ENCODE measurements around the gene LXN. TPM values are rescaled to one million over a fixed set of nuclear protein-coding genes. Genes with fewer than 3 reads are reported as not detected.
"Not testable (repeated sequence)": the region's sequence is repeated elsewhere in the genome, so short reads cannot be mapped to it uniquely, and the experiment has no call there.

Gene LXN
- total RNA-seq, 1 donor from 2014 or later: 4.9 TPM

- TF ChIP-seq CTCF (IDR thresholded peaks at IDR 0.05; ENCODE audit: insufficient read depth, low read length, poor library complexity, severe bottlenecking): no peak
- Histone ChIP-seq H3K27me3 (ENCODE audit: control insufficient read depth, insufficient read depth, low read length) (no peaks in the 10 kb centered on the region), H3K36me3 (ENCODE audit: control insufficient read depth, insufficient read depth, low read length) (no peaks in the 10 kb centered on the region), H3K4me3 (ENCODE audit: low read depth, low read length) (no peak overlapping the region)
- no peak for DNase-seq (ENCODE audit: low read depth)
Measured at GRCh38 chr3:158701420-158702065, 29.1 kb upstream of the LXN start.

GRCh38 chr3:158700559-158700958, 28.1 kb upstream of the LXN start:
- no peak for TF ChIP-seq CTCF (IDR thresholded peaks at IDR 0.05; ENCODE audit: insufficient read depth, low read length, poor library complexity, severe bottlenecking)
- Histone ChIP-seq H3K36me3 (ENCODE audit: control insufficient read depth, insufficient read depth, low read length) (no peaks in the 10 kb centered on the region), H3K27me3 (ENCODE audit: control insufficient read depth, insufficient read depth, low read length) (no peaks in the 10 kb centered on the region), H3K4me3 (ENCODE audit: low read depth, low read length) (no peak overlapping the region)
- DNase-seq (ENCODE audit: low read depth): no peak

- TF ChIP-seq CTCF (IDR thresholded peaks at IDR 0.05; ENCODE audit: insufficient read depth, low read length, poor library complexity, severe bottlenecking): no peak
- no peak for DNase-seq (ENCODE audit: low read depth)
- Histone ChIP-seq H3K27me3 (ENCODE audit: control insufficient read depth, insufficient read depth, low read length) (no peaks in the 10 kb centered on the region), H3K4me3 (ENCODE audit: low read depth, low read length) (no peak overlapping the region), H3K36me3 (ENCODE audit: control insufficient read depth, insufficient read depth, low read length) (no peaks in the 10 kb centered on the region)
Measured at GRCh38 chr3:158696618-158697017, 24.2 kb upstream of the LXN start.

- H3K4me3 ChIP-seq (ENCODE audit: low read depth, low read length); H3K36me3 ChIP-seq (ENCODE audit: control insufficient read depth, insufficient read depth, low read length); H3K27me3 ChIP-seq (ENCODE audit: control insufficient read depth, insufficient read depth, low read length); DNase-seq (ENCODE audit: low read depth): not testable (repeated sequence)
Measured at GRCh38 chr3:158693866-158694456, 21.5 kb upstream of the LXN start.

- H3K4me3 ChIP-seq (ENCODE audit: low read depth, low read length): no peak overlapping the region
- no peak for TF ChIP-seq CTCF (IDR thresholded peaks at IDR 0.05; ENCODE audit: insufficient read depth, low read length, poor library complexity, severe bottlenecking)
- H3K36me3 ChIP-seq (ENCODE audit: control insufficient read depth, insufficient read depth, low read length): no peaks in the 10 kb centered on the region
- DNase-seq (ENCODE audit: low read depth): no peak
- H3K27me3 ChIP-seq (ENCODE audit: control insufficient read depth, insufficient read depth, low read length): no peaks in the 10 kb centered on the region
Measured at GRCh38 chr3:158685159-158685558, 12.7 kb upstream of the LXN start.

GRCh38 chr3:158683230-158683962, 10.9 kb upstream of the LXN start:
- Histone ChIP-seq H3K27me3 (ENCODE audit: control insufficient read depth, insufficient read depth, low read length) (no peaks in the 10 kb centered on the region), H3K36me3 (ENCODE audit: control insufficient read depth, insufficient read depth, low read length) (no peaks in the 10 kb centered on the region), H3K4me3 (ENCODE audit: low read depth, low read length) (no peak overlapping the region)
- TF ChIP-seq CTCF (IDR thresholded peaks at IDR 0.05; ENCODE audit: insufficient read depth, low read length, poor library complexity, severe bottlenecking): no peak
- DNase-seq (ENCODE audit: low read depth): no peak

All from kidney epithelial cell (primary cell).